NCI-H2029 treated with DMSO at 0.1 percent for 48 hours (cell line): Measurements from ENCODE around the gene OR2C3.
"Not testable (repeated sequence)": the region's sequence is repeated elsewhere in the genome, so short reads cannot be mapped to it uniquely, and the experiment has no call there.

Source experiments
- DNase-seq: peaks from one replicate; lab custom pipeline; 2025; lab: John Stamatoyannopoulos, UW

The OR2C3 gene

GRCh38 chr1:247517795-247518612, 18.2 kb downstream of the OR2C3 start:
- no peak for DNase-seq

DNA sequence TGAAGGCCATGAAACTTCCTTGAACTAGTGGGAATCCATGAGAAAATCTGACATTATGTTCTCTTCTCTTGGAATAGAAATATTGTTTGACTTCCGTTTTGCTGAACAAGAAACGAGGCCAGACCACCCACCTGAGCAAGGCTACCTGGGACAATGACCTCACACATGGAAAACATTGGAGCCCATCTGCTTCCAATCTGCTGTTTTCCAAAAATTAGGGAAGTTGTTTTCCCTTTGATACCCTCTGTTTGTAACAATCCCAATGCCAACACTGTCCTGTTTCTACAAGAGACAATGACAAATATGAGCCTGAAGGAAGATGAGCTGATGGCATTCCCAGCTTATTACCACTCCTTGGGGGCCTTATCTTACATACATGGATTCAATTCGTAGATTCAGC, 29.4 kb downstream of the OR2C3 start:
- no peak for DNase-seq

DNA sequence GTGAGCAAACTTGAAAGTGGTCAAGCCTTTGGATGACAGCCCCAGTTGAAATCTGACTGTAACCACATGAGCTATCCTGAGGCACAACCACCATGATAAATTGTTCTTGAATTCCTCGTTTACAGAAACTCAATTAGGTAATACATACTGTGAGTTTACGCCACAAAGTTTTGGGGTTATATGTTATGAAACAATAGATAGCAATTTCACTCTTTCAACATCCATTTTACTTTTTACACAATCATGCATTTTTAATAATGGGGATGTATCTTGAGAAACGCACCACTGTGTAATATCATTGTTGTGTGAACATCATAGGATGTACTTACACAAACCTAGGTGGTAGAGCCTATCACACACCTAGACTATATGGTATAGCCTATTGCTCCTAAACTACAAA, 35.4 kb downstream of the OR2C3 start:
- DNase-seq = no peak

GRCh38 chr1:247496581-247497285, 39.5 kb downstream of the OR2C3 start:
- no peak for DNase-seq

GRCh38 chr1:247494767-247495166, 41.5 kb downstream of the OR2C3 start:
- DNase-seq = no peak

GRCh38 chr1:247493106-247493505, 43.1 kb downstream of the OR2C3 start:
- DNase-seq = no peak

- no peak for DNase-seq
Observed at GRCh38 chr1:247491328-247491727, 44.9 kb downstream of the OR2C3 start.

- no peak for DNase-seq
Observed at GRCh38 chr1:247487057-247487456, 49.2 kb downstream of the OR2C3 start.

DNA sequence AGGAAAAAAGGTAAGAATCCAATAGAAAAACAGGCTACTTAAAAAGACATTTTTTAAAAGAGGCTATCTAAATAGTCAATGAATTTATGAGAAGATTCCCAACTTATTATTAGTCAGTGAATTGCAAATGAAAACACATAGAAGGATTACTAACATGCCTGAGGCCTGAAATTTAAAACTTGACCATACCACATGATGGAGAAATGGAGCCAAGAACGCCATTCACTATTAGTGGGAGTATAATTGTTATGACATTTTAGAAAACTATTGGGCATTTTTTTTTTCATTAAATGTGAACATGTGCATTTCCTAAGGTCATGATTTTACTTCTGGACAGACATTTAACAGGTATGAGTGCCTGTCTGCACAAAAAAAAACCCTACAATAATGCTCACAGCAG, 53.5 kb downstream of the OR2C3 start:
- no peak for DNase-seq

DNA sequence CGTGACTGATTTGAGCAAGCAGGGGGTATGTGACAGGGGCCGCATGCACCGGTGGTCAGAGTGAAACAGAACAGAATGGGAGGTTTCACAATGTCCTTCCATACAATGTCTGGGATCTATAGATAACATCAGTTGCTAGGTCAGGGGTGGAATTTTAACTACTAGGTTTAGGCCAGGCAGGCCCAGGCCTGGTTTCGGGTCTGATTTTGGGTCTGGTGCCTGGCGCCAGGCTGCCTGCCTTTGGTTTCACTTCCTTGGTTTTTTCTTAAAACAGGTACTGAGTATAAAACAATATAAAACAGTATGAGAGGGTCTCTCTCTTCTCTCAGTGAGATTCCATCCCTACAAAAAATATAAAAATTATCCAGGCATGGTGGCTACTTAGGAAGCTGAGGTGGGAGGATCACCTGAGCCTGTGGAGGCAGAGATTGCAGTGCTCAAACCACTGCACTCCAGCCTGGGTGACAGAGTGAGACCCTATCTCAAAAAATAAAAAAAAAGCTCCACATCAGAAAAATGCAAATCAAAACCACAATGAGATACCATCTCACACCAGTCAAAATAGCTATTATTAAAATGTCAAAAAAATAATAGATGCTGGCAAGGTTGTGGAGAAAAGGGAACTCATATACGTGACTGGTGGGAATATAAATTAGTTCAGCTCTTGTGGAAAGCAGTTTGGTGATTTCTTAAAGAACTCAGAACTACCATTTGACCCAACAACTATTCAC, 59.7 kb downstream of the OR2C3 start:
- not testable (repeated sequence) for DNase-seq

GRCh38 chr1:247475793-247476192, 60.4 kb downstream of the OR2C3 start:
- no peak for DNase-seq
